Effector memory CD4-positive, alpha-beta T cell (primary cell): ENCODE results near the gene LOXL3.
"Not testable (repeated sequence)": the region's sequence is repeated elsewhere in the genome, so short reads cannot be mapped to it uniquely, and the experiment has no call there.

Experiments
- DNase-seq, 3 donors: peaks; one replicate each; pipeline ENCODE4 v3.0.0-alpha.2; 2020
- H3K27ac ChIP-seq: 2 replicates; pipeline ENCODE4 v1.7.0; 2013; ENCODE audit warnings: mild to moderate bottlenecking, low read length, moderate library complexity; ENCODE audit not compliant: insufficient read depth, poor library complexity, severe bottlenecking
- H3K27me3 ChIP-seq: replicated peaks from 2 replicates; pipeline ENCODE4 v1.7.0; 2013; ENCODE audit warnings: mild to moderate bottlenecking, low read length; ENCODE audit not compliant: insufficient read depth, control insufficient read depth, poor library complexity, severe bottlenecking
- H3K36me3 ChIP-seq: 2 replicates; pipeline ENCODE4 v1.7.0; 2013; ENCODE audit warnings: mild to moderate bottlenecking, low read length, moderate library complexity; ENCODE audit not compliant: control insufficient read depth, insufficient read depth
- H3K4me1 ChIP-seq: 2 replicates; pipeline ENCODE4 v1.7.0; 2013; ENCODE audit warnings: low read length, mild to moderate bottlenecking; ENCODE audit not compliant: control insufficient read depth, insufficient read depth, poor library complexity, severe bottlenecking
- H3K4me3 ChIP-seq: 2 replicates; pipeline ENCODE4 v1.7.0; 2013; ENCODE audit warnings: low read length, low read depth, mild to moderate bottlenecking; ENCODE audit not compliant: insufficient read depth, poor library complexity, severe bottlenecking
- H3K9me3 ChIP-seq: 2 replicates; pipeline ENCODE4 v1.7.0; 2013; ENCODE audit warnings: mild to moderate bottlenecking, low read length, moderate library complexity; ENCODE audit not compliant: control insufficient read depth

Gene LOXL3

DNA sequence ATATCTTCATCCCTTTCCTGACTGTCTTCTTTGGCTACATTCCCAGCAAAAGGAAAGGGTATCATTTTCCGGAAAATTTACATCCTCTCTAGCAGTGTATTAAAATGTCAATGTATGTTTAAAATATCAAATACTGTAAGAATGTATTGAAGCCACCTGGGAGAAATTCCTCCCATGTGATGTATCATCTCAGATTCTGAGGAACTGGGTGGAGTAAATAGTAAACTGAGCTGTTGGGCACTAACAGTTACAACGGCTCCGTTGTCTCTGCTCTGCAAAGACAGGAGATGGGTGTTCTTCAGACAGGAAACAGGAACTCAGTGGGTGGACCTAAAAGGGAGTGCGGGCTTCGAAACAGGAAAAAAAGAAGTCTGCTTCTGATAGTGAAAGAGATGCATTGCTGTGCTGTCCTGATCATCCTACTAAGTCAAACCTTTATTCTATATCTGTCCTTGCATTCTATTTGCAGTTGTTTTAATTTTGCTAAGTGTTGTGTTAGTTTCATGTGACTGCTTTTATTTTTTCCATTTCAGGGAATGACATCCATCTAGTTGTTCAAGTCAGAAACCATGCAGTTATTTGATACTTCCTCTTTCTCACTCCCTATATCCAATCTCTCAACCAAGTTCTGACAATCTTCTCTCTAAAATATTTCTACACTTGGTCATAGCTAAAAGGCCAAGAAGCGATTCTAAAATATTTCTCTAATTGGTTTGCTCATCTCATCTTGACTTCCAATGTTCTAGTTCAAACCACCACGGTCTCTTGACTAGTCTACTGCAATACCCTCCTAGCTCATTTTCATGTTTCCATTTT is 20.2 kb upstream of the LOXL3 start:
- Histone ChIP-seq H3K27me3 (no peaks in the 10 kb centered on the region), H3K4me1 (no peaks in the 10 kb centered on the region), H3K4me3 (peak overlapping the region; percentile 3), H3K9me3 (no peaks in the 10 kb centered on the region), H3K27ac (no peak overlapping the region), H3K36me3 (no peaks in the 10 kb centered on the region)
- no peak for DNase-seq

DNA sequence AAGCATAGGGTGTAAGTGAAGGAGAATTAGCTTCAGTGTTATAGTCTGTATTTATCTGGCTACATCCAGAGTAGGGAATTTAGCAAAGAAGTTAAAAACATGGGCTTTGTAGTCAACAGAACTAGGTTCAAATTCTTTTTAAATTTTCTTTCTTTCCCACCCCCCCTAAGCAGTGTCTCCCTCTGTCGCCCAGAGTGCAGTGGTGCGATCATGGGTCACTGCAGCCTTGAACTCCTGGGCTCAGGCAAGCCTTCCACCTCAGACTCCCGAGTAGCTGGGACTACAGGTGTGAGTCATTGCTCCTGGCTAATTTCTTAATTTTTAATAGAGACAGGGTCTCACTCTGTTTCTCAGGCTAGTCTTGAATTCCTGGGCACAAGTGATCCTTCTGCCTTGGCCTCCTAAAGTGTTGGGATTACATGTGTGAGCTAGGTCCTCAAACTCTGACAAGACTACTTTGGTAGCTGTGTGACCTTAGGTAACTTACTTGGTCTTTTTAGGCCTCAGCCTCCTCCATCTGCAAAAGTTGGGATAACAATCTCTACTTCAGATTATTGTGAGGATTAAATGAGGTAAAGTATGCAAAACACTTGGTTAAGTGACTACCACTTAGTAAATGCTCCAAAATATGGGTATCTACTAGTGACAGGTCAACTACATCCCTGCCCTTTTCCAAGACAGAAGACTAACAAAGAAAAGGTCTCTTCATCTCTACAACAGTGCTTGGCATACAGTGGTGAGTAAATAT is 18.6 kb upstream of the LOXL3 start:
- Histone ChIP-seq H3K9me3 (no peaks in the 10 kb centered on the region), H3K4me3 (no peak overlapping the region), H3K27ac (no peak overlapping the region), H3K27me3 (no peaks in the 10 kb centered on the region), H3K36me3 (no peaks in the 10 kb centered on the region), H3K4me1 (no peaks in the 10 kb centered on the region)
- DNase-seq = no peak

DNA sequence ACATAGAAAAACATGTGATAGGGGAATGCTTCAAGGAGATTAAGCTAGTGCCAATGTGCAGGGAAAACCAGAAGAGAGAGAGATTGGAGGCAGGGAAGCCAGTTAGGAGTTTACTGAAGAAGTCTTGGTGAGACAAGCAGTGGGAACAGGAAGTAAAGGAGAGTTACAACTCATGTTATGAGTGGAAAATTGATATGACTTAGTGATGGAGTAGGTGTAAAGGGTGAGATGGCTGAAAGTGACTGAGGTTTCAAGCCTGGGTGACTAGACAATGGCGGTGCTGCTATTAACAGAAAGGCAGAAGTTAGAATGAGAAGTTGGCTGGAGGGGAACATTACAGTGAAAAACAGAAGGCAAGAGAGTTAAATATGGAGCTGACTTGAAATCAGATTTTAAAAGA is 17.3 kb upstream of the LOXL3 start:
- H3K27ac ChIP-seq = no peak overlapping the region
- no peak overlapping the region for H3K4me3 ChIP-seq
- DNase-seq = no peak
- no peaks in the 10 kb centered on the region for H3K36me3 ChIP-seq
- no peaks in the 10 kb centered on the region for H3K27me3 ChIP-seq
- no peaks in the 10 kb centered on the region for H3K4me1 ChIP-seq
- H3K9me3 ChIP-seq = no peaks in the 10 kb centered on the region

DNA sequence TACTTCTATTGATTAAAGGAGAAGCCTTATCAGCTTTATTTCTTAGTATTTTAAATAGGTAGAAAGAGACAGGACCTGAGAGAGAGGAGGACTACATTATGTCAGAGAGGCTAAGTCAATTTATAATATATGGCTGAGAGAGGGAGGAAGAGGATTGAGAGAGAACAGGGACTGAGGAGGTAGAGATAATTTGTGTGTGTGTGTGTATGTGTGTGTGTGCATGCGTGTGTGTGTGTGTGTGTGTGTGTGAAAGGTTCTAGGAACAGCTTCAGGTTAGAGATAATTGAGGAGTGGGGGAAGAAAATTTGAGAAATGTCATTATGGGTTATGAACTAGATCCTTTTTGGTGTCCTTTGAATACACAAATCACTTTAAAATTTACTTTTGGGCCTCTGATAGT is 15.9 kb upstream of the LOXL3 start:
- DNase-seq = no peak
- H3K27ac ChIP-seq = no peak overlapping the region
- H3K4me3 ChIP-seq = no peak overlapping the region
- H3K27me3 ChIP-seq = no peaks in the 10 kb centered on the region
- no peaks in the 10 kb centered on the region for H3K36me3 ChIP-seq
- no peaks in the 10 kb centered on the region for H3K4me1 ChIP-seq
- no peaks in the 10 kb centered on the region for H3K9me3 ChIP-seq

DNA sequence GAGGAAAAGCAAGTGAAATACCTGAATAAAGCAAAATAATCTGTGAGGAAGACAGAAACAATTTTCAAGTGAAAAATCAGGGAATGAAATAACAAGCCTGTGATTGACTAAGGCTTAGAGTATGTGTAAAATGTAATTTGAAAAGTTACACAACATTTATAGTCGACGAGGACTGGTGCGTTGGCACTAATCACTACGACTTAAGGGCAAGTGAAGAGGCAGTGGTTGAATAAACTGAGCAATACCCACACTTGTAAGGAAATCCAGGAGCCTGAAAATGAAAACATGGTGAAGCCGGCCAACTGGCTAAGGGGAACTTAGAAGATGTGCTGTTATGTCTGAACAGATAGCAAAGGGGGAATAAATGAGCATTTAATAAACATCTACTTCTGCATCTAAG is 14.1 kb upstream of the LOXL3 start:
- H3K36me3 ChIP-seq = no peaks in the 10 kb centered on the region
- no peak overlapping the region for H3K27ac ChIP-seq
- H3K4me3 ChIP-seq = no peak overlapping the region
- peaks cover 3% of the 10 kb centered on the region for H3K27me3 ChIP-seq
- no peak for DNase-seq
- H3K4me1 ChIP-seq = no peaks in the 10 kb centered on the region
- no peaks in the 10 kb centered on the region for H3K9me3 ChIP-seq

DNA sequence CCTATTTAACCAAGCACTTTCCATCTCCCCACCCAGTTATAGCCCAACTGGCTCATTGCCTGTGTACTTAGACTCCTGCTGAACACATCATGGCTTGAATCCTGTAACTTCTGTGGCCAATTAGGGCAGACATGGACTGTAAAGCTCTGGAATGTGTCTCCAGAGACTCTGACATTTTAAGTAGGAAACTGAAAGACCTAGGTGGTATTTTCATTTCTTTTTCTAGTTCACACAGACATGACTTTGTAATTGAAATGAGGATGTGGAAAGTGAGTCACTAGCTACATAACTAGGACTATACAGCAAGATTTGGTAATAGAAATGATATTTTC is 13.0 kb upstream of the LOXL3 start:
- Histone ChIP-seq H3K4me1 (no peaks in the 10 kb centered on the region), H3K9me3 (no peaks in the 10 kb centered on the region), H3K4me3 (no peak overlapping the region), H3K36me3 (no peaks in the 10 kb centered on the region), H3K27me3 (peaks cover 3% of the 10 kb centered on the region), H3K27ac (no peak overlapping the region)
- no peak for DNase-seq

DNA sequence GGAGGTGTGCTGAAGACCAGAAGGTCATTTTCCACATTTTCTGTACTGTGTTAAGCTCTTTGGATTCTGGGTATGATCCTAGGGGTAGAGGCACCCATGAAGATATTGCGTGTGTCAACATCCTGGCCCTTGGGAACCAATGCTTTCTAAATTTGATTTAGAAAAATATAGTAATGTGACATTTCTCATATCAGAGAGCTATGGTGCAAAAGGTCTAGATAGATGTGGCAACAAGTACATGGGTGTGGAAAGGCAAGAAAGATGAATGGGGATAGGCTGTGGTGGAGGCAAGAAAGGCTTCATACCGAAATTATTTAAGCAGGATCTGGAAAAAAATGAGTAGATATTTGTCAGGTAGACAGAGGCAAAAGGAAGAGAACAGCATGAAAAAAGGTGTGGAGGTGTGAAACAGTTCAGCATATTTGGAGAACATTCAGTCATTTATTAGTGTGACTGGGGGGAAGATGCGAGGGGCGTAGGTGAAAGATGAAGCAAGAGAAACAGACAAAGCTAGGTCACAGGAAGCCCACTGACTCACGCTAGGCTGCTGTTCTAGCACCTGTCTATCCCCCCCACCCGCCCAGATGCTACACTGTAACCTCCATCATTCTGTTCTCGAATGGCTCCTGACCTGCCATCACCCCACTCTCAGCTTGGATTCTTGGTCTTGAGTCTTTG is 12.5 kb upstream of the LOXL3 start:
- Histone ChIP-seq H3K27me3 (peaks cover 3% of the 10 kb centered on the region), H3K4me3 (no peak overlapping the region), H3K4me1 (no peaks in the 10 kb centered on the region), H3K9me3 (no peaks in the 10 kb centered on the region), H3K27ac (no peak overlapping the region), H3K36me3 (no peaks in the 10 kb centered on the region)
- no peak for DNase-seq

DNA sequence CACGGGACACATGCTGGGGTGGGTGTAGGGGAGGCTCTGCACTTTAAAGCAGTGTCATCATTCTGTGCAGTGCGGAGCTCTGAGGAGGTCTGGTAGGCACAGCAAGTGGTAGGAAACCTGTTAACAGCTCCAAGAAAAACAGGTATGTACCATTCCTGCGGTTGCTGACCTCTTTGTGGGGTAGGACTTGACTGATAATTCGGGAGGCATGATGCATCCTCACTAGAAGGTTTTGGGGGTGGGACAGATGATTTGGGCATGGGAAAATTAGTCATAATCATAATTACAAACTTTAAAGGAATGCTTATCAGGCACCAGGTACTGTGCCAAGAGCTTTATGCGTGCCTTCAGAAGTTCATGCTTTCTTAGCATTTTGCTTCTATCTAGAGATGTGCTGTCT is 10.5 kb upstream of the LOXL3 start:
- Histone ChIP-seq H3K36me3 (no peaks in the 10 kb centered on the region), H3K9me3 (no peaks in the 10 kb centered on the region), H3K4me3 (no peak overlapping the region), H3K27ac (no peak overlapping the region), H3K27me3 (peaks cover 3% of the 10 kb centered on the region), H3K4me1 (no peaks in the 10 kb centered on the region)
- DNase-seq = no peak

DNA sequence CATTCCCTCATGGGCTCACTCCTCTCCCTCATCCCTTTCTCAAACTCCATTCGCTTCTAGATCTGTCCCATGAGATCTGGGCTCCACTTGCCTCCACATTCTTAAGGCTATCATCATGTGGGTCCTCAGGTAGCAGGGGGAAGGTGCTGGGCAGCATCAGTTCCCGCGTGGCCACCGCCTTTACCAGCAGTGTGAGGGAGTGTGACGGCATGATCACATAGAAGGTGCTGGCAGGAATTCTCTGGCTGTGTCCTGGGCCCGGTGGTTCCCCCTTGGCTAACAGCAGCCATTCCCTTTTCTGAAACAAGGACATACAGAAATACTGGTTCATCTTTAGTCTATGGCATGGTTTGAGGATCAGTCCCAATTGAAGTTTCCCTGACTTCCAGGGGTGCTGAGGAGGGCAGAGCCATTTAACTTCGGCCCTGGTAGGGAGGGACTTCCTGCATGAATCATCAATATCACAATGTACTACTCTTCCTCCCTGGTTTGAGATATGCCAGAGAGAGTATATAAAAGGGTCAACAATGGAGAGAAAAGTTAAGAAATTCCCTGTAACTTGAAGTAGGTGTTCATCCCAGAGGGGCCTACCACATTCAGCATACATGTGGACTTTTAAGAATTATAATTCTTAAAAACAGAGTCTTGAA is 8.5 kb upstream of the LOXL3 start:
- H3K36me3 ChIP-seq = no peaks in the 10 kb centered on the region
- DNase-seq = no peak
- H3K4me1 ChIP-seq = no peaks in the 10 kb centered on the region
- no peak overlapping the region for H3K27ac ChIP-seq
- H3K27me3 ChIP-seq = peaks cover 3% of the 10 kb centered on the region
- no peak overlapping the region for H3K4me3 ChIP-seq
- no peaks in the 10 kb centered on the region for H3K9me3 ChIP-seq

DNA sequence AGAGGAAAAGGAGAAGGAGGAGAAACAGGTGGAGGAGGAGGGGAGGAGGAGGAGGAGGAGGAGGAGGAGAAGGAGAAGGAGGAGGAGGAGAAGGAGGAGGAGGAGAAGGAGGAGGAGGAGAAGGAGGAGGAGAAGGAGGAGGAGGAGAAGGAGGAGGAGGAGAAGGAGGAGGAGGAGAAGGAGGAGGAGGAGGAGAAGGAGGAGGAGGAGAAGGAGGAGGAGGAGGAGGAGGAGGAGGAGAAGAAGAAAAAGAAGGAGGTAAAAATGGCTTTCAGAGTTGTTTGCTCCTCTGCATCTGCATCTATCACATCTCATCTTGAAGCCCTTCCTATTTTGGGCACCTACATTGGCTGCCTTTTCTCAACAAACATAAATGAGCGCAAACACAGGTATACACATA is 7.3 kb upstream of the LOXL3 start:
- not testable (repeated sequence) for H3K36me3 ChIP-seq, H3K4me3 ChIP-seq, DNase-seq, H3K4me1 ChIP-seq, H3K27ac ChIP-seq, H3K9me3 ChIP-seq, H3K27me3 ChIP-seq
